Neutrophil (primary cell): ENCODE data around the gene MADD.
"Not testable (repeated sequence)": the region's sequence is repeated elsewhere in the genome, so short reads cannot be mapped to it uniquely, and the experiment has no call there.

Experiments used
- H3K27ac ChIP-seq: fragments of 200-600 bp; sonication (generic); 2 replicates; pipeline ENCODE4 v1.5.1; 2016; ENCODE audit warnings: mild to moderate bottlenecking, moderate library complexity
- H3K27me3 ChIP-seq: fragments of 200-600 bp; sonication (generic); 2 replicates; pipeline ENCODE4 v1.6.0; 2016; ENCODE audit warnings: mild to moderate bottlenecking
- H3K36me3 ChIP-seq: fragments of 200-600 bp; sonication (generic); 2 replicates; pipeline ENCODE4 v1.5.1; 2017
- H3K4me1 ChIP-seq, 2 experiments: fragments of 200-600 bp in 1 of 2; sonication (generic) in 1 of 2; 1 replicate in 1 of 2; 2 replicates in 1 of 2; pipeline versions ENCODE4 v1.5.1 to v1.6.1; 2013 to 2016; ENCODE audit warnings: low read depth in 1 of 2, low read length in 1 of 2, mild to moderate bottlenecking in 1 of 2, moderate library complexity in 1 of 2; ENCODE audit not compliant: control insufficient read depth in 1 of 2, insufficient read depth in 1 of 2
- H3K4me3 ChIP-seq, 2 experiments: fragments of 200-600 bp in 1 of 2; sonication (generic) in 1 of 2; 1 replicate in 1 of 2; 2 replicates in 1 of 2; pipeline ENCODE4 v1.5.1; 2013 to 2016; ENCODE audit warnings: low read depth in 1 of 2, low read length in 1 of 2, mild to moderate bottlenecking in 1 of 2, moderate library complexity in 1 of 2
- H3K9me3 ChIP-seq: fragments of 200-600 bp; sonication (generic); 2 replicates; pipeline ENCODE4 v1.5.1; 2016
- TF ChIP-seq, protein P1 (sequence below): fragments of 200-600 bp; sonication (generic); IDR thresholded peaks from 2 replicates; pipeline ENCODE4 v1.5.1; 2016; ENCODE audit warnings: antibody characterized with exemption

The MADD gene

DNA sequence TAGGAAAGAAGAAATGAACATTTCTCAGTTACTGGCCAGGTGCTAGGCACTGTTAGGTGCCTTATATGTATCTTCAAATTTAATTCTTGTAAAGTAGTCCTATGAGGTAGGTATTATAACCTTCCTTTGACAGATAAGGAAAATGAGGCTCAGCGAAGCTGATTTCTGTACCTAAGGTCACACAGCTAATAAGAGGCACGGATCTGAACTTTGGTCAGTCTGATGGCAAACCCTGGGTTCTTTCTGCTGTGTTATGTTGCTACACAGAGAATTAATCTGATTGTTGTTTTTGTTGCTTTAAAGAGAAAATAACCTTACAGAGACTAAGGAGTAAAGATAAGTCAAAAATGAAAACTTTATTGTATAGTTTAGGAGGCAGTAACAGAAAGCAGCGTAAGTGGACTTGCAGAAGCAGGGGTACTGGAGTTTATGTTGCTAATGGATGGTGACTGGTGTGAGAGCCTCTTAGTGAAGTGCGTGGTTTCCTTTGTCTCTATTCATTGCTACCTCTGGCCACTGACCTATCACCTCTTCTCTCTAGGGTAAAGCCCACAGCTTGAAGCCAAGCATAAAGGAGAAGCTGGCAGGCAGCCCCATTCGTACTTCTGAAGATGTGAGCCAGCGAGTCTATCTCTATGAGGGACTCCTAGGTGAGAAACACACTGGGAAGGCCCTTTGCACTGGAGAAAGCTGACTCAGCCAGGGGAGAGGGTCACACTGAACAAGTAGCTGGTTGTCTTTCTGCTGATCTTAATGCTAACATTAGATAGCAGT lies 38.3 kb downstream of the MADD start:
- Histone ChIP-seq H3K27me3 (no peaks in the 10 kb centered on the region), H3K36me3 (peaks cover 81% of the 10 kb centered on the region), H3K4me1 (no peaks in the 10 kb centered on the region), H3K4me3 (no peak overlapping the region), H3K9me3 (no peaks in the 10 kb centered on the region), H3K27ac (no peak overlapping the region)
- TF ChIP-seq, protein P1, sequence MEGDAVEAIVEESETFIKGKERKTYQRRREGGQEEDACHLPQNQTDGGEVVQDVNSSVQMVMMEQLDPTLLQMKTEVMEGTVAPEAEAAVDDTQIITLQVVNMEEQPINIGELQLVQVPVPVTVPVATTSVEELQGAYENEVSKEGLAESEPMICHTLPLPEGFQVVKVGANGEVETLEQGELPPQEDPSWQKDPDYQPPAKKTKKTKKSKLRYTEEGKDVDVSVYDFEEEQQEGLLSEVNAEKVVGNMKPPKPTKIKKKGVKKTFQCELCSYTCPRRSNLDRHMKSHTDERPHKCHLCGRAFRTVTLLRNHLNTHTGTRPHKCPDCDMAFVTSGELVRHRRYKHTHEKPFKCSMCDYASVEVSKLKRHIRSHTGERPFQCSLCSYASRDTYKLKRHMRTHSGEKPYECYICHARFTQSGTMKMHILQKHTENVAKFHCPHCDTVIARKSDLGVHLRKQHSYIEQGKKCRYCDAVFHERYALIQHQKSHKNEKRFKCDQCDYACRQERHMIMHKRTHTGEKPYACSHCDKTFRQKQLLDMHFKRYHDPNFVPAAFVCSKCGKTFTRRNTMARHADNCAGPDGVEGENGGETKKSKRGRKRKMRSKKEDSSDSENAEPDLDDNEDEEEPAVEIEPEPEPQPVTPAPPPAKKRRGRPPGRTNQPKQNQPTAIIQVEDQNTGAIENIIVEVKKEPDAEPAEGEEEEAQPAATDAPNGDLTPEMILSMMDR: no peak

DNA sequence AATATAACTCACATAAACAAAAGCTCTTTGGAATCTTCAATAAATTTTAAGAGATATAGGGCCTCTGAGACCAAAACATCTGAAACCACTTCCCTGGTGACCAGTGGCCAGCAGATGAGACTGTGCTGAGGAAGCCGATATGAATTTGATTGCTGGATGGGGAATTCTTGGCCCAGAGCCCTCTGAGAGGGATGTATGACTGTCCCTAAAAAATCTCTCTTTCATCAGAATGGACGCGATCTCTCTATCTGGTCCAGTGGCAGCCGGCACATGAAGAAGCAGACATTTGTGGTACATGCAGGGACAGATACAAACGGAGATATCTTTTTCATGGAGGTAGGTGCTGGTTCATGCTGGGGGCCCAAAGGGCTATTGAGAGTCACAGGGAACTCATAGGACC lies 45.1 kb downstream of the MADD start:
- Histone ChIP-seq H3K4me1 (no peaks in the 10 kb centered on the region), H3K4me3 (no peak overlapping the region), H3K27me3 (no peaks in the 10 kb centered on the region), H3K27ac (no peak overlapping the region), H3K9me3 (no peaks in the 10 kb centered on the region), H3K36me3 (peaks cover 69% of the 10 kb centered on the region)
- TF ChIP-seq, protein P1: no peak

DNA sequence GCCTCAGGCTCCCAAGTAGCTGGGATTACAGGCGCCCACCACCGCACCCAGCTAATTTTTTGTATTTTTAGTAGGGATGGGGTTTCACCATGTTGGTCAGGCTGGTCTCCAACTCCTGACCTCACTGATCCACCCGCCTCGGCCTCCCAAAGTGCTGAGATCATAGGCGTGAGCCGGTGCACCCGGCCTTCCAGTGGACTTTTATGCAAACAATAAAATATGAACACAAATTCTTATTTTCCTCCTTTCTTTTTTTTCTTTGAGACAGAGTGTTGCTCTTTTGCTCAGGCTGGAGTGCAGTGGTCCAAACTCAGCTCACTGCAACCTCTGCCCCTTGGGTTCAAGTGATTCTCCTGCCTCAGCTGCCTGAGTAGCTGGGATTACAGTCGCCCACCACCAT lies 46.6 kb downstream of the MADD start:
- H3K27ac ChIP-seq, H3K9me3 ChIP-seq, H3K4me1 ChIP-seq, H3K27me3 ChIP-seq, H3K4me3 ChIP-seq: not testable (repeated sequence)
- peaks cover 62% of the 10 kb centered on the region for H3K36me3 ChIP-seq

DNA sequence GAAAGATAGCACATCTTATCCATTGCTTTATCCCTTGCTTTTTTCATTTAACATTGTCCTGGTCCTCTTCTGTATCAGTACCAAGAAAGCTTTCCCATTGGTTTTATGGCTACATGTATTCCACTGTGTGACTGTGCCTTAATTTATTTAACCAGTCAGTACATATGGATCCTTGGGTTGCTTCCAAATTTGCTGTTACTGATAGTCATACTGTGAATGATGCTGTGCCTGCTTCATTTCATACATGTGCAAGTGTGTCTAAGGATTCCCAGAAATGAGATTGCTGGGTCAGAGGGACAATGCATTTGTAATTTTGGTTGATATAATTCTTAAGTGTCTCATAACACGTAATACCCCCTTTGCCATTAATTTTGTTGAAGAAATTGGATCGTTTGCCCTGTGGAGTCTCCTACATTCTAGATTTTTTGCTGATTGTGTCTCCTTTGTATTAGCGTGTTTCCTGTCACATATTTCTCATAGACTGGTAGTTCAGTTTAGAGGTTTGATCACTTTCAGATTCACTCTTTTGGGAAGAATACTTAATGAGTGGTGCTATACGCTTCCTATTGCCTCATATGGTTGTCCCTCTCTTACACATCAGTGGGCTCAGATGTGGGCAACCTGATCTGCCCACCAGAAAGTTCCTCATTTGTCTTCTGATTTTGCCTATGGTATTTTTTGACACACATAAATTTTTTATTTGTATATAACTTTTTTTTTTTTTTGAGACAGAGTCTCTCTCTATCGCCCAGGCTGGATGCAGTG lies 47.3 kb downstream of the MADD start:
- TF ChIP-seq, protein P1: no peak
- Histone ChIP-seq H3K9me3 (no peaks in the 10 kb centered on the region), H3K4me3 (no peak overlapping the region), H3K27ac (no peak overlapping the region), H3K4me1 (no peaks in the 10 kb centered on the region), H3K27me3 (no peaks in the 10 kb centered on the region), H3K36me3 (peaks cover 62% of the 10 kb centered on the region)

DNA sequence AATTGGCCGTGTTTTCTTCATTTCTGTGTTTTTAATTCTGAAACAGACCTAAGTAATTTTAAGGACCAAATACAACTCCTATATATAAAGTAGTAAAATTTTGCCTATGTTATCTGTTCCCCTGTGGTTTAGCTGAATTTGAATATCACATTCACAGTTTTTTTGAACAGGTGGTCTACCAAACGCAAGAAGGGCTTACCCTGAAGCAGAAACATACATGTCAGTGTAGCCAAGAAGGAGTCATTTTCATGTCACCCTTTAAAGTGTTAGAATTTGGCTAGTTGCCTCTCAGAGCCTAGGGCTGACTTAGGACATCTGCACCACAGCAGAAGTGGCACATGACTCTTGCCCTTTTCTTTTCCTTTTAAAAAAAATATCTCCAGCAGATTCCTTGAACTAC lies 48.2 kb downstream of the MADD start:
- H3K4me1 ChIP-seq: no peaks in the 10 kb centered on the region
- TF ChIP-seq, protein P1: no peak
- H3K27me3 ChIP-seq: no peaks in the 10 kb centered on the region
- H3K36me3 ChIP-seq: peaks cover 62% of the 10 kb centered on the region
- H3K4me3 ChIP-seq: no peak overlapping the region
- H3K9me3 ChIP-seq: no peaks in the 10 kb centered on the region
- H3K27ac ChIP-seq: no peak overlapping the region

DNA sequence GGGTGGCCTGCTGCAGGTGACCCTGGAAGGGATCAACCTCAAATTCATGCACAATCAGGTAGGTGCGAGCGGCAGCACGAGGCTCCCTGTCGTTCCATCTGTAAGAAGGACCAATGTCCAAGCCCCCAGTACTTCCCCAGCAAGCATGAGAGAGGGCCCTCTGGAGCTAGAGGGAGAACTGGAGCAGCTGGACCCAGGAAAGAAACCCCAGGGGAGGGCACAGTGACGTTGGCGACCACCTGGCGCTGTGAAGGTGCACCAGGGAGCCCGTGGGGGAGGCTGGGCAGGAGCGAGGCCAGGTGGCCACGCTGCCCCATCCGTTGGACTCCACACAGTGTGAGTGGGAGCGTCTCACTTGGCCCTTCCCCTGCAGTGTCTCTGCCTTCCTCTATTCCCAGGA lies 54.6 kb downstream of the MADD start:
- H3K27ac ChIP-seq: no peak overlapping the region
- TF ChIP-seq, protein P1: no peak

More for the DNA sequence above, 54.6 kb downstream of the MADD start:
- Histone ChIP-seq H3K36me3 (peaks cover 67% of the 10 kb centered on the region), H3K9me3 (no peaks in the 10 kb centered on the region), H3K4me1 (no peaks in the 10 kb centered on the region), H3K27me3 (no peaks in the 10 kb centered on the region), H3K4me3 (no peak overlapping the region)
